Kidney epithelial cell (primary cell): Measurements from ENCODE around the gene MROH8. TPM values are rescaled to one million over a fixed set of nuclear protein-coding genes. Genes with fewer than 3 reads are reported as not detected.

Source experiments
- DNase-seq: peaks from one replicate; pipeline ENCODE4 v3.0.0-alpha.2; 2010; ENCODE audit warnings: low read depth
- H3K27me3 ChIP-seq: 2 replicates; pipeline ENCODE4 v1.6.0; 2011; ENCODE audit warnings: low read length; ENCODE audit not compliant: control insufficient read depth, insufficient read depth
- H3K36me3 ChIP-seq: 2 replicates; pipeline ENCODE4 v1.5.1; 2011; ENCODE audit warnings: low read length; ENCODE audit not compliant: control insufficient read depth, insufficient read depth
- H3K4me3 ChIP-seq: 2 replicates; pipeline ENCODE4 v1.5.1; 2011; ENCODE audit warnings: low read depth, mild to moderate bottlenecking, control low read depth, low read length
- total RNA-seq: library from RNA; depleted of rRNA; stranded (reverse); fragments of >200 nt; gene quantifications from 2 replicates; pipeline ENCODE4 v1.2.3, GENCODE V29; 2015
- TF ChIP-seq, protein P1 (sequence below): IDR thresholded peaks from 2 replicates; pipeline ENCODE4 v1.5.1; 2011; ENCODE audit warnings: mild to moderate bottlenecking, moderate library complexity, low read length, control low read depth, inconsistent platforms; ENCODE audit not compliant: insufficient read depth, poor library complexity, severe bottlenecking

MROH8 gene
- total RNA-seq, 1 donor from 2014 or later, result 0.13 TPM

DNA sequence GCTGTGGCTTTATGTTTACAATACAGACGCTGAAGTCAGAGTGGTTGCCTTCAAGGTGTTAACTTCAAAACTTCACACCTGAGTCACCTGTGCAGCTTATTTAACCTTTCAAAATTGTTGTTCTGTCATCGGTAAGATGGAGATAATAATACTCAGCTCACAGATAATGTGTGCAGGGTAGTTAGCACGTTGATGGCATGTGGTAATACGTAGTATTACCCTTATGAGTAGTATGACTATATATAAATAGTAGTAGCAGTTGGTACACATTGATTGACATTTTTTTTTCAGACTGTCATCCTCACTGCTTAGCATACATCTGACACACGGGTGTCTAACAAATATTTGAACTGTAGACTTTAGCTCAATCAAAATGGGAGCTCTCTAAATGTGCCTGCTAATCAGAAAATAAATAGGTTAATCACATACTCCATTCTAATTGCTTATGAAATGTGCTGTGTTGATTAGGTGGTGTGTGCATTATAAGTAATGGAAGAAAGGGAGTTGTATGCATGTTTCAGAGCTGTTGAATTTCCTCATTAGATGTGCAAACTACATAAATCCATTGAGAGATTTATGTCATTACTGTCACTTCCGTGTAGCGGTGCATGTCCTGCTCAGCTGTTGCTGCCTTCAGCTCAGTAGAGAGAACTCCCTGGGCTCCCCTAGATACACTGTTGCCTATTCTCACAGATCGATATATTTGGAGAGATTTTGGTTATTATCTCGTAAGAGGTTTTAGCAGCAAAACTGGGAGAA is 11.2 kb upstream of the MROH8 start:
- no peak for DNase-seq
- TF ChIP-seq, protein P1, sequence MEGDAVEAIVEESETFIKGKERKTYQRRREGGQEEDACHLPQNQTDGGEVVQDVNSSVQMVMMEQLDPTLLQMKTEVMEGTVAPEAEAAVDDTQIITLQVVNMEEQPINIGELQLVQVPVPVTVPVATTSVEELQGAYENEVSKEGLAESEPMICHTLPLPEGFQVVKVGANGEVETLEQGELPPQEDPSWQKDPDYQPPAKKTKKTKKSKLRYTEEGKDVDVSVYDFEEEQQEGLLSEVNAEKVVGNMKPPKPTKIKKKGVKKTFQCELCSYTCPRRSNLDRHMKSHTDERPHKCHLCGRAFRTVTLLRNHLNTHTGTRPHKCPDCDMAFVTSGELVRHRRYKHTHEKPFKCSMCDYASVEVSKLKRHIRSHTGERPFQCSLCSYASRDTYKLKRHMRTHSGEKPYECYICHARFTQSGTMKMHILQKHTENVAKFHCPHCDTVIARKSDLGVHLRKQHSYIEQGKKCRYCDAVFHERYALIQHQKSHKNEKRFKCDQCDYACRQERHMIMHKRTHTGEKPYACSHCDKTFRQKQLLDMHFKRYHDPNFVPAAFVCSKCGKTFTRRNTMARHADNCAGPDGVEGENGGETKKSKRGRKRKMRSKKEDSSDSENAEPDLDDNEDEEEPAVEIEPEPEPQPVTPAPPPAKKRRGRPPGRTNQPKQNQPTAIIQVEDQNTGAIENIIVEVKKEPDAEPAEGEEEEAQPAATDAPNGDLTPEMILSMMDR, result no peak
- Histone ChIP-seq H3K36me3 (no peaks in the 10 kb centered on the region), H3K27me3 (no peaks in the 10 kb centered on the region), H3K4me3 (no peak overlapping the region)

DNA sequence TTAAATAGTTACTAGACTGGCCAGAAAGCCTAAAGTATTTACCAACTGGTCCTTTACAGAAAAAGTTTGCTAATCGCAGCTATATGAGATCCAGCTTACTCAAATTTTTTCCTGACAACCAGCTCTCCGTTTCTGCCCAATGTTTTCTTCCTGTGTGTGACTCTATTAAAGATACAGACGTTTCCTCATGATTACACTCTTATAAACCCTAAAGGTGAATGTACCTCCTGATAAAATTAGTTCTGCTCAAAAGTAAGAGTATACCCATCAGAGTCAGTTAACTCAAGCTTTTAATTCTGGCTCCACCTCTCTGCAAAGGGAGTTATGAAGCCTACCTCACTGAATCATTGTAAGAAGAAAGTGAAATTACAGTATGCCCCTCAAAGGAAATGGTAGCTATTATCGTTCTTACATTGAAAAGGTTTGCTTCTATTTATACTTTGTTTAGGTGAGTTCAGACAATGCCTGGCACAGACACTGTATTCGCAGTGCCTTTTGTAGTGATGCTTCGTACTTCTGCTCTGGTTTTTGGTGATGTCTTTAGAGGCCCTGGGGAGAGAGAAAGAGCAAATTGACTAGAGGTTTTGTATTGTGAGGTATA is 10.2 kb upstream of the MROH8 start:
- Histone ChIP-seq H3K36me3 (no peaks in the 10 kb centered on the region), H3K4me3 (no peak overlapping the region), H3K27me3 (no peaks in the 10 kb centered on the region)
- TF ChIP-seq, protein P1, result no peak
- no peak for DNase-seq

DNA sequence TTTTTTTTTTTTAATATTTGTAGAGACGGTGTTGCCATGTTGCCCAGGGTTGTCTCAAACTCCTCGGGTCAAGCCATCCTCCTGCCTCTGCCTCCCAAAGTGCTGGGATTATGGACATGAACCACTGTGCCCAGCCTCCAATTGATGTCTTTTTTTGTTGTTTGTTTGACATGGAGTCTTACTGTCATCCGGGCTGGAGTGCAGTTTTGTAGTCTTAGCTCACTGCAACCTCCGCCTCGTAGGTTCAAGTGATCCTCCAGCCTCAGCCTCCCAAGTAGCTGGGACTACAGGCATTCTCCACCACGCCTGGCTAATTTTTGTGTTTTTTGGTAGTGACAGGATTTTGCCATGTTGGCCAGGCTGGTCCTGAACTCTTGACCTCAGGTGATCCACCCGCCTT is 9.4 kb upstream of the MROH8 start:
- Histone ChIP-seq H3K36me3 (no peaks in the 10 kb centered on the region), H3K27me3 (no peaks in the 10 kb centered on the region), H3K4me3 (no peak overlapping the region)
- DNase-seq, result no peak
- TF ChIP-seq, protein P1, result no peak

- no peak for DNase-seq
- Histone ChIP-seq H3K4me3 (no peak overlapping the region), H3K36me3 (no peaks in the 10 kb centered on the region), H3K27me3 (no peaks in the 10 kb centered on the region)
- TF ChIP-seq, protein P1, result no peak
These were observed 6.3 kb upstream of the MROH8 start for GRCh38 chr20:37185686-37186085.

DNA sequence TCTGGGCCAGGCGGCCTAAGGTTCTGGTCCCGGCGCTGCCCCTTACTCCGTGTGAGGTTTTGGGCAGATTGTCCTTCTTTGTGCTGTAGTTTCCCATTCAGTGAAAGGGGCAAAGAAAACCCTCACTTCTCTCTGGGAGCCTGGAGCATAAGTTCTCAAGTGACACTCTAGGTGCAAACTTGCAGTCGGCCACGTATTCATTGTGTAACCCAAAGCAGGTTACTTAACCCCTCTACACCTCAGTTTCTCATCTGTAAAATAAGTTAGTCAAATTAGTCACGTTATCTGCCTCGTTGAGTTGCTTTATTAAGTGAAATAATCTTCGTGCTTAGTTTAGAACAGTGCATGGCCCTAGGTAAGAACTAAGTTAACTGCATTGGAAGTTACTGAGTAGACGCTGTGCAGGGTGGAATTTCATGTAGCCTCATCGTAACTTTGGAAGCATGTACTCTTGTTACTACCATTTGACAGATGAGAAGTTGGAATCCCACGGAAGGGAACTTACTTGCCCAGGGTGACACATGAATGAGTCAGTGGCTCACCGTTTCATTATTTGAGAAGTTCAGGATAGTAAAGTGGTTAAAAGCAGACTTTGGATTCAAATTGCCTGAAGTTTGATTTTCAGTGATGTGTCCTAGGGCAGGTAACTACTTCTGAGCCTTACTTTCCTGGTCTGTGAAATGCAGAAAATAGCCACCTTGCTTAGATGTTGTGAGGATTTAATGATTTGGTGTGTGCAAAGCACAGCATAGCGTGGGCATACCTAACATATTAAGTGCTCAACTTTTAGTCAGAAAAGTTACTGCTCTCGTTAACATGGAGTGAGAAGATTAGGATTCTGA is 556 bp upstream of the MROH8 start:
- DNase-seq, result no peak
- Histone ChIP-seq H3K4me3 (peak overlapping the region; percentile 82), H3K27me3 (no peaks in the 10 kb centered on the region), H3K36me3 (no peaks in the 10 kb centered on the region)
- TF ChIP-seq, protein P1, result no peak
